NCI-H2227 treated with DMSO at 0.1 percent for 48 hours (cell line): Measurements from ENCODE around the gene THSD7A.

Experiments used
- DNase-seq: peaks from one replicate; lab custom pipeline; 2025; lab: John Stamatoyannopoulos, UW

THSD7A gene

GRCh38 chr7:11706666-11707605 lies 125.1 kb downstream of the THSD7A start:
- DNase-seq, result peak; percentile 83

DNA sequence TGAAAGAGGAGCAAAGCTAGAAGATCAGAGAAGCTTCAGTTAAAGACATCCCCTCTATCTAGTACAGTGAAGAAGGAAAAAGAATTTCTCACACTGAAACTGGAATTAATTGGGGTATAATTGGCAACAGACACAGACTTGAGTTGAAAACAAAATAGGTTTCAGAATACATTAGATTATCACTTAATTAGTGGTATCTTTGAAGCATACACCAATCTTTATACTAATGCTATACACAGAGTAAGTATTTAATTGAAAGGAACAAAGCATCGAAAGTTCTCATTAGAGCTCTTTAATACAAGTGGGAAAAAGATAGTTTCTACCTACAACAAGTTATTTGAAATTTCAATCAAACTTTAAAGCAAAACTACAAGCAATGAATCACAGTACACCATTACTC lies 128.2 kb downstream of the THSD7A start:
- no peak for DNase-seq

GRCh38 chr7:11702938-11703337 lies 129.1 kb downstream of the THSD7A start:
- DNase-seq, result peak; percentile 74

GRCh38 chr7:11701829-11702560 lies 130.0 kb downstream of the THSD7A start:
- DNase-seq, result peak; percentile 37

- no peak for DNase-seq
Measured at GRCh38 chr7:11699666-11700065, 132.3 kb downstream of the THSD7A start.

- DNase-seq, result no peak
Measured at GRCh38 chr7:11698384-11698871, 133.6 kb downstream of the THSD7A start.

- DNase-seq, result no peak
Measured at GRCh38 chr7:11690395-11690794, 141.6 kb downstream of the THSD7A start.

GRCh38 chr7:11689096-11689495 lies 142.9 kb downstream of the THSD7A start:
- peak; percentile 88 for DNase-seq

- no peak for DNase-seq
Measured at GRCh38 chr7:11681461-11681860, 150.5 kb downstream of the THSD7A start.

DNA sequence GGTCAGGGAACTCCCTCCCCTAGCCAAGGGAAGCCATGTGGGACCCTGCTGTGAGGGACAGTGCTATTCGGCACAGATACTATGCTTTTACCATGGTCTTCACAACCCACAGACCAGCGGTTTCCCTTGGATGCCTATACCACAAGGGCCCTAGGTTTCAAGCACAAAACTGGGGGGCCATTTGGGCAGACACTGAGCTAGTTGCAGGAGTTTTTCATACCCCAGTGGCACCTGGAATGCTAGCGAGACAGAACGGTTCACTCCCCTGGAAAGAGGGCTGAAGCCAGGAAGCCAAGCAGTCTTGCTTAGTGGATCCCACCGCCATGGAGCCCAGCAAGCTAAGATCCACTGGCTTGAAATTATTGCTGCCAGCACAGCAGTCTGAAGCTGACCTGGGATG lies 156.8 kb downstream of the THSD7A start:
- DNase-seq, result no peak

DNA sequence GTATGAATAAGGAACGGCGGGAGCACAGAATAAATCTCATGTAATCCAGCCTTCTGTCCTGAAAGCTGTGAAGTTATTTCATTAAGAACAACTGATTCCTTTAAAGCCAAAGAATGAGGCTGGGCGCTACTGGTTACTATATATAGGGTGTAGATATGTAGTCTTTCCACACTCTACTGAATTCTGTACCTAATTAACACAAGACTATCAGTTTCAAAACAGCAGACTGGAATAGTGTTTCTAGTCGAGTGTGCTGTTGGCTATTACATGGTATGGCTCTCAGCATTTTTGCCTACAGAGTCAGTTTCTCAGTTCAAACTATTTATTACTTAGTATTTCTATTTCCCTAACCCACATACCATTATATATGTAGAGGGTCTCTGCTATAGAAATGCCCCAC lies 163.3 kb downstream of the THSD7A start:
- DNase-seq, result no peak

DNA sequence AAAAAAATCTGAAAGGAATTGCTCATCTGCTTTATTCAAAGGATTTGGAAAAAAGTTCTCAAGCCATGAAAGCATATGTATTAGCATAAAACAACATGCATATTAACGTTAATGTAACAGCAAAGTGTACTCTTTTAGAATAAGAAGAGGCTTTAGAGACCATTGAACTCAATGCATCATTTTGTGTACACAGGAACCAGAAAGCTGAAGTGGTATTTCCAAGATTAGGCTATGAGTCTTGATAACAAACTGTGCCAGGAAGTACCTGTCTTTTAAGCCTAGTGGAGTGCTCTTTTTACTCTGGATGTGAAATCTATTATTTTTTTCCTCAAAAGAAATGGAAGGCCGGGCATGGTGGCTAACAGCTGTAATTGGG lies 164.2 kb downstream of the THSD7A start:
- DNase-seq, result no peak

DNA sequence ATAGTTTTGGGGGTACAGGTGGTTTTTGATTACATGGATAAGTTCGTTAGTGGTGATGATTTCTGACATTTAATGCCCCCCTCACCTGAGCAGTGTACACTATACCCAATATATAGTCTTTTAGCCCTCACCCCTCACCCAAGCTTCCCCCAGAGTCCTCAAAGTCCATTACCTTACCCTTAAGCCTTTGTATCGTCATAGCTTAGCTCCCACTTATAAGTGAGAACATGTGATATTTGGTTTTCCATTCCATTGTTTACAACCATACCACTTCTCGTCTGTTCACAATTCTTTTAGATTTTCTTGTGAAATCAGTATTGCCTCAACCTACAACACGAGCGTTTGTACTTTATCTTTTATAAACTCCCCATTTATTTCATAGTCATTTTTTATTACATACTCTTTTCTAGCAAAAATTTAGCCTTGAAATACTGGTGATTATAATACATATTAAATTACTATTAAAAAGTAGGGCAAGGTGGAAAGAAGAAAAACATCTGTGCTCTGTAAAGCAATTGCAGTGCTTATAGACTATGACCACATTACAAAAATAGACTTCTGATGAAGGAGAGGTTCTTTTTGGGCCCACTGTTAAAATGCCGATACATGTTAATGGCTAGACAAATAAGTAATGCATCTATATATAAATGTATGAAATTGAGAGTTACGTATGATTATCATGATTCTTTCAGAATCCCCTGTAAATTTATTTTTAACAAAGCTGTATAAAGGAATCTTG lies 164.8 kb downstream of the THSD7A start:
- DNase-seq, result no peak

GRCh38 chr7:11665357-11665756 lies 166.6 kb downstream of the THSD7A start:
- DNase-seq, result peak; percentile 91

GRCh38 chr7:11655642-11656041 lies 176.4 kb downstream of the THSD7A start:
- no peak for DNase-seq

- no peak for DNase-seq
Measured at GRCh38 chr7:11655163-11655562, 176.8 kb downstream of the THSD7A start.

- no peak for DNase-seq
Measured at GRCh38 chr7:11650500-11650899, 181.5 kb downstream of the THSD7A start.

DNA sequence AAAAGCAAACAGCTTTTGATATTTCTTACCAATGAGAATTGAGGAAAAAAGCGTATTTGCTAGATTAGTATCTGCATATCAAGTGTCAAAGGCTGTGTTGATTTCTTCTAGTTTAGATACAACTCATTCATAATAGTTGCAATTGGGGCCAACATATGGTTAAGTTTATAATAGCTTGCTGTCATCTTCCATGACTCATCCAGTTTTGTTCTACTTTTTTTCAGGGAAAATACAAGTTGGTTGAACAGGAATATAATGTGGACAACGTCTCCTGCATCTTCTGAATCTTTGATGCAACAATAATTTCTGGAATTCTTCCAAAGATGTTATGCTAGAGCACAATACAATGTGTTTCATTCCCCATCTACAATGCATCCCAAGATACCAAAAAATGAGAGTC lies 182.0 kb downstream of the THSD7A start:
- DNase-seq, result no peak

DNA sequence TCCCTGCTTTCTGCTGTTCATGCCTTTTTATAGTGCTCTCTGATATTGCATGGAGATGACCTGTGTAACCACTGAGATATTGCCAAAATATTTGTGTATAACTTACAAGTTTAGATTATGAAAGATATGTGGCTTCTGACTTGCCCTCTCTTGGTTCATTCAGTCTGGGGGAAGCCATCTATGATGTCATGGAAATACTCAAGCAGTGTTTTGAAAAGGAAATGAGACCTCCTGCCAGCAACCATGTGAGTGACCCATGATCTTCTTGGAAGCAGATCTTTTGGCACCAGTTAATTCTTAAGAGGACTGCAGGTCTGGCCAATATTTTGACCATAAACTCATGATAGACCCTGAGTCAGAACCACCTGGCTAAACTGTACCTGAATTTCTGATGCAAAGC lies 183.0 kb downstream of the THSD7A start:
- DNase-seq, result no peak

DNA sequence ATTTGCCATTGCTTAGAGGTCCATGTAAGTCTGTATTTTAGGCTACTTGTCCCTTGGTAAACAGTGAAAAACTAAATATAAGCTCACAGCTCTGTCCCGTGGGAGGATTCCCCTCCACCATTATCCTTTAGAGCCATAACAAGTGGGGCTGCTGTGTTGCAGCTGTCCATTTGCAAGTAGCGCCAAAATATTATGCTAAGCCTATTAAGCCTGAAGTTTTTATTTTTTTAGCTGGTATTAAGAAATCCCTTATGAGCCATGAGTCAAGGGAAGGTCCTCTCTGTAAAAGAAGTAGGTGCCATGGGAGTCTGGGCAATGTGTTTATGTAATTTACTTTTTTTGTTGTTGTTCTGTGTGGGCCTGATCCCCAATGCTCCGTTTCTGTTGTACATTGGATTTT lies 183.9 kb downstream of the THSD7A start:
- DNase-seq, result no peak

GRCh38 chr7:11642841-11643240 lies 189.2 kb downstream of the THSD7A start:
- no peak for DNase-seq

DNA sequence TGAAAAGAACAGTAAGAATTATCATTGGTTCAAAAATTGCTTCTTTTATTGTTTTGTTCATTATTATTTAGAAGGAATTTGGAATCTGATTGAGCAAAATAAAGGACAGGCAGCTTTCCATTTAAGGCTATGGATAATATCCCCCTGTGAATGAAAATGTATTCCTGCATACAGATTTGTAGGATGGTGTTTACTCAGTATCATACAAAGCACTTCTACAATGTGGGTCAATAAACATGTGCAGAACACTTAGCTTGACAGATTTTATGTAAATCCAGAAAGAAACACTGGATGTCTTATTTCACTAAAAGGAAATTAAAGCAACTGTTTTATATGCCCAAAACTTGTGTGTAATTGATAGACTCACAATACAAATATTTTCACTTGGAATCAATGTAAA lies 189.7 kb downstream of the THSD7A start:
- no peak for DNase-seq
